NCI-H2196 treated with DMSO at 0.1 percent for 48 hours (cell line): ENCODE data around the gene SCYGR1.
A peak's percentile ranks its signal among the peaks of the same experiment; 100 is the strongest.
"Not testable (repeated sequence)": the region's sequence is repeated elsewhere in the genome, so short reads cannot be mapped to it uniquely, and the experiment has no call there.

Experiments used
- DNase-seq: peaks from one replicate; lab custom pipeline; 2025; ENCODE audit not compliant: unreplicated experiment; lab: John Stamatoyannopoulos, UW

Gene SCYGR1, protein sequence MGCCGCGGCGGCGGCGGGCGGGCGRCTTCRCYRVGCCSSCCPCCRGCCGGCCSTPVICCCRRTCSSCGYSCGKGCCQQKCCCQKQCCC

DNA sequence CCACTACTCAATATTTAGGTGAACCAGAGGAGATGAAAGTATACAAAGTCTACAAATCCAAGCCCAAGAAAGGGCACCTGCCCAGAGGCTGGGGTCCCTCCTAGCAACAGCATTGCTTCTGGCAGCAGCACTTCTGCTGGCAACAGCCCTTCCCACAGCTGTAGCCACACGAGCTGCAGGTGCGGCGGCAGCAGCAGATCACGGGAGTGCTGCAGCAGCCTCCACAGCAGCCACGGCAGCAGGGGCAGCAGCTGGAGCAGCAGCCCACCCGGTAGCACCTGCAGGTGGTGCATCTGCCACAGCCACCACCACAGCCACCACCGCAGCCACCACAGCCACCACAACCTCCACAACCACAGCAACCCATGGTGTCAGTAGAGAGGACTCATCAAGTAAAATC is at the start of gene SCYGR1:
SCYGR1 (minus strand) TSS at position 367 of the 400 bp plus-strand sequence; CDS start at position 367, 0 bp downstream.
- DNase-seq, result not testable (repeated sequence)

DNA sequence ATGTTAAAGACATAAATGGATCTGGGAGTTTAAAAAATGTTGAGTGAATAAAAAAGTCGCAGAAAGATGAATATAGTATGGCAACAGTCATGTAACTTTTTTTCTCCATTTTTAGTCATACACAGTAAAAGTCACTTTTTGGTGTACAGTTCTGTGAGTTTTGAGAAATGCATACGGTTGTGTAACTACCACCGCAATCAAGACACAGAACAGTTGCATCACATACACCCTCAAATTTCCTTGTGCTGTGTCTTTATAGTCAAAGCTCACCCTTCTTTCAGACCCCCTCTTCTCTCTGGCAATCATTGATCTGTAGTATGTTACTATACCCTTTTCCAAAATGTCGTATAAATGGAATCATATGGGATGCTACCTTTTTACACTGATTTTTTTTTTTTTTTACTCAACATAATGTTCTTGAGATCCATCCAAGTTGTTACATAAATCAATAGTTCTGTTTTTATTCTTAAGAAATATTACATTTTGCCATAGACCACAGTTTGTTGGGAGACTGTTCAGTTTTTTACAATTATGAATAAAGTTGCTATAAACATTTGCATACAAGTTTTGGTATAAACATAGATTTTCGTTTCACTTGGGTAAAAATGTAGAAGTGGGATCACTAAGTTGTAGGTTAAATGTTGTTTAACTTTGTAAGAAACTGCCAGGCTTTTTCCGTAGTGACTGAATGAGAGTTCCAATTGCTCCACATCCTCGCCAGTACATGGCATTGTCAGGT is 48.9 kb upstream of the SCYGR1 start:
- DNase-seq, result no peak

DNA sequence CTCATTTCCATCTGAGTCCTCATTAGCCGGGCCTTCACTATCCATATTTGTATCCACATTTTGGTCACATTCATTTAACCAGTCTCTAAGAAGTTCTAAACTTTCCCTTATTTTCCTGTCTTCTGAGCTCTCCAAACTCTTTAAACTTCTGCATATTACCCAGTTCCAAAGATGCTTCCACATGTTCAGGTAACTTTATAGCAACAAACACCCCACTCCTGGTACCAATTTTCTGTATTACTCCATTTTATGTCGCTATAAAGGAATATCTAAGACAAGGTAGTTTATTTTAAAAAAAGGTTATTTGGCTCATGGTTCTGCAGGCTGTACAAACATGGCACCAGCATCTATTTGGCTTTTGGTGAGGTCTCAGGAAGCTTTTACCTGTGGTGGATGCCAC is 45.4 kb upstream of the SCYGR1 start:
- no peak for DNase-seq

DNA sequence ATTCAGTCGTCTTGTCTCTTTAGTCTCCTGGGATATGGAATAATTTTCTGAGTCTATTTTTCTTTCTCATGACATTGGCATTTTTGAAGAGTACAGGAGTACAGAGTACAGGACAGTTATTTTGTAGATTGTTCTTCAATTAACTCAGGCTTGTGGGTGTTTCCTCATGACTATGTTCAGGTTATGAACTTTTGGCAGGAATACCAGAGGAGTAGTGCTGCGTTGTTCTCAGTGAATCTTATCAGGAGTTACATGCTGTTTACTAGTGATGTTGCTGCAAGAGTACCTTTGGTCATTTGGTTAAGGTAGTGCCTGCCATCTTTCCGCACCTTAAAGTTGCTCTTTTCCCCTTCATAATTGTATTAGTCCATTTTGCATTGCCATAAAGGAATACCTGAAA is 42.9 kb upstream of the SCYGR1 start:
- DNase-seq, result no peak

DNA sequence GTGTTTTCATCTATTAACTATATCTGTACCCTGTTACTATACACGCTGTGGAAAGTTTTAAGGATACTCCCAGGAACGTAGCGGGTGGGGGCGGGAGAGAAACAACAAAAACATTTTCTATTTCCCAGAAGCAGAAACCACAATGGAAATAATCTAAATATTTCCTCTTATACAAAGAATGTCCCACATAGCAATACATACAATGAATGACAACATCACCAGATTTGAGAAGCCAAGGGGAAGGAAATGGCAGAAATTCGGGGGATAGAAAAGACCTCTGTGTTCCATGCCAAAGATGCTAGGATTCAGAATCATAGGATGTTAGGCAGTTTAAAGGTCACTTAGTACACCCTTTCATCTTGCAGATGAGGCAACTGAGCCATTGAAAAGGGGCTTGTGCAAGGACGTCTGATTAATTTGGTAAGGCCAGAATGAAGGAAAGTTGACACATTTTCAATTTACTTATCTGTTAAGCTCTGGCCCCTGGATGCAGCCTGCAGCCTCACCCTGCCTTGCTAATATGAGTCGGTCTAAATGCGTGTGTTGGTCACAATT is 41.1 kb upstream of the SCYGR1 start:
- no peak for DNase-seq

DNA sequence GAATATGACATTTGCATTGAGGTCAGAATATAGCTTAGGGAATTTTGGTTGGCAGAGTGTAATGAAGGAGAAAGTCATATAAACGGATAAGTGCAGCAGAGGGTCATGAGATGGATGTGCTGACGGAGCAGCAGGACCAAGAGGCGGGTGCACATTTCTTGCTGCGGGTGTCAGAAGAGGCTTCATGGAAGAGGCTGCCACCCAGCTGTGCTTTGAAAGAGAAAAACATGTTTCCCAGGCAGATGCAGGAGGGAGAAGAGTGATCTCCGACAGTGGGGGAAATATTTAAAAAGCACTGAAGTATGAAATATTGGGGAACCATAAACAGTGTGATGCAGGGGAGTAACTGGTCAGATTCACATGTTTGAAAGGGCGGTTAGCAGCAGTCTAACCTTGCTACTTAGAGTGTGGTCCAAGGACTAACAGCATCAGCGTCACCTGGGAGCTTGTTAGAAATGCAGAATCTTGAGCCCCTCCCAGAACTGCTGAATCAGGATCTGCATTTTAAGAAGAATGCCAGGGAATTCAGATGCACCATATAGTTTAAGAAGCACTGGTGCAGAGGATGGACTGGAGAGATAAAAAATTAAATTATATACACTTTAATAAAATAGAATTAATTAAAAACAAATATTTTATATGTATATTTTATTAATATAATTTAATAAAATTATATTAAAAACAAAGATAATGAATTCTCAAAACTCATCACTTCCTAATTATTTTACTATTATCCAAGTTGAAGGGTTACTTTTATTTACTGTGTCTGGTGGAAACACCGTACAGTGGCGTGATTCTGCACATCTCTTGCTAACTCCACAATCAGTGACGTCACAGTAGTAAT is 36.1 kb upstream of the SCYGR1 start:
- no peak for DNase-seq

DNA sequence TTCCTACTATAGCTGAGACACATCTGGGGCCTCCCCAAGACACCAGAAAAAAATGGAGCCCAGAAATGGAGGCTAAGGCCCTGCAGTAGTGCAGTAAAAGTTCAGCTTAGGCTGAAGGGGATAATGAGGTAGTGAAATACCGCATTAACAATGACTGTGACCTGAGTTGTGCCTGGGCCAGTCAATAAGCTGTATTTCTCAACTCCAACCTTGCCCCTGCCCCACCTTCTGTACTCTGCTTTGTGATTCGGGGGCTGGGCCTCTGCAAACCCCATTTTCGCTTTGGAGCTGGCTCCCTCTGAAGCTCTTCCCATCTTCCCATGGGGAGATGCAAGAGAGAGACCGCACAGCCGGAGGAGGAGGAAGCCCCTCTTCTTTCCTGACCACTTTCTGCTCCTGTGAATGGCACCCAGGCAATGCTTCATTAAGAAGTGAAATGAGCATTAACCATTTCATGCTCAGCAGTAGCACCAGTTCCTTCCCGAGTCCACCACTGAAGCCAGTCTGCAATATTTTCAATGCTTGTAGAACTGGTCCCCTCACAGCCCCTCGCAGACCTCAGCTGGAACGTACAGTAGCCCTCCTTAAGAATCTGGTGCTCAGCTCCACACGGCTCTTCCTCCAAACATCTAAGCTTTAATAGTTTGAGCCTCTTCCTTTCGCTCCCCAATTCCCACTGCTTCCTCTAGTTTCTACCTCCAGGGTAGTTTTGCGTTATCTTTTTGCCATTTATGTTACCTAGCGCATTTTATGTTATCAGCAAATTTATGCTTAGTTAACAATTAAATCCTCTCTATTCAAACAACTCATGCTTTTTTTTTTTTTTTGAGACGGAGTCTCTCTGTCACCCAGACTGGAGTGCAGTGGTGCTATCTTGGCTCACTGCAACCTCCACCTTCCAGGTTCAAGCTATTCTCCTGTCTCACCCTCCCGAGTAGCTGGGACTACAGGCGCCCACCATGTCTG is 32.6 kb upstream of the SCYGR1 start:
- DNase-seq, result no peak

DNA sequence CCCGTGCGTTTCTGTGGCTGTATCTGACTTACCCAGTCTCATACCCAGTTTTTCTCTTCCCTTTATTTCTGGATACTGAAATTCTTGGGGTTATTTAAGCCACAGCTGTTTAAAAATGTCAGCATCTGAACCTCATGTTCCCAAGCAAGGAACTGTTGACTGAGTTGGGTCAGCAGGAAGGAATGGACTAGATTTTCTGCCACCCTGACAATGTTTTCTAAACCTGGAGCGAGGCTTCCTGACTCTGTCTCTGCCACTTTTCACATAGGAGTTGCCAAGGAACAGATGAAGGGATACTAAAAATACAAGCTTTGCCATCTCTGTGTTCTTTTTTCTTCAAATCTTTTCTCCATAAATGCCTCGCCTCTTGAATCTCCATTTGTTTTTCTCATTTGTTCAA is 29.0 kb upstream of the SCYGR1 start:
- no peak for DNase-seq

DNA sequence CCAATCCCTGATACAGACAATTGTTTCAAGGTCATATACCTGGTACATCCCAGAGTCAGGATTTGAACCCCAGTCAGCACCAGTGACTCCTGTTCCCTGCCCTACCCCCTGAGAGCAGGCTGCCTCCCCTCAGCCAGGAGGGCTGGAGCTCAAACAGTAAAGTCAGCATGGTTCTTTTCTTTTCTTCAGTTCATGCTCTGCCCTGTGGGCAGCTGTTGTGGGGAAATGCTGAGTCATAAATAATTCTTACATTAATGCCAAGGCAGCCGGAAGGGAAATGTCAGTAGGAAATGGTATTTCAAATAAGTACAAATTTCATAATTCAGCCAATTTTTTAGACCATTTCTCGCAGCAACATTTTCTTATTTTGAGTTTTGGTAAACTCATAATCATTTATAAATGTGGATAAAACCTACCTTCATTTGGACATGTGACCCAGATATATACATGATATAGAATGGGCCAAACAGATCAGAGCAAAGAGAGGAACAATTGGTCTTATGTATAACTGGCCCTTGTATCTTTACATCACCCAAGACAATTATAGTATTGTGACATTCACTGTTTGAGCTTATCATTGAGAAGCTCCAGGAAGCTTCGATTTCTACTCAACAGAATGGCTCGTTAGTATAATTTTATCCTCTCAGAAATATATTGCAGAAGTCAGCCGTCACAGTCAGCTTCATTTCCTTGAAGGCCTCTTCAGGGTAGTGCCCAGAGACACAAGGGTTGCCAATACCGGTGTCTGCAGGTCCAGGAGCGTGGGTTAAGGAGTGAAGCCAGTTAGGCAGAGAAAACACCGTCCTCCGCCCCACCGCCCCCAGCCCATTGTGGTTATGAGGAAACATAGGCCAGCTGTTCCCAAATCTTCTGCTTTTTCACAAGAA is 28.0 kb upstream of the SCYGR1 start:
- DNase-seq, result no peak

DNA sequence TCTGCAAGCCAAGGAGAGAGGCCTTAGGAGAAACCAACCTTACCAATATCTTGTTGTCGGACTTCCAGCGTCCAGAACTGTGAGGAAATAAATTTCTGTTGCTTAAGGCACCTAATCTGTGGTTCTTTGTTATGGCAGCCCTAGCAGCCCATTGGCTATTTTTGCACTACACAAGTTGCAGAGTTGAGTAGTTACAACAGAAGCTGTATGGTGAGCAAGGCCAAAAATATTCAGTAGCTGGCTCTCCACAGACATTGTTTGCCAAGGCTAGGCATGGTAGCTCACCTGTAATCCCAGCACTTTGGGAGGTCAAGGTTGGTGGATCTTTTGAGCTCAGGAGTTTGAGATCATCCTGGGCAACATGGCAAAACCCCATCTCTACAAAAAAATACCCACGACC is 27.1 kb upstream of the SCYGR1 start:
- no peak for DNase-seq

DNA sequence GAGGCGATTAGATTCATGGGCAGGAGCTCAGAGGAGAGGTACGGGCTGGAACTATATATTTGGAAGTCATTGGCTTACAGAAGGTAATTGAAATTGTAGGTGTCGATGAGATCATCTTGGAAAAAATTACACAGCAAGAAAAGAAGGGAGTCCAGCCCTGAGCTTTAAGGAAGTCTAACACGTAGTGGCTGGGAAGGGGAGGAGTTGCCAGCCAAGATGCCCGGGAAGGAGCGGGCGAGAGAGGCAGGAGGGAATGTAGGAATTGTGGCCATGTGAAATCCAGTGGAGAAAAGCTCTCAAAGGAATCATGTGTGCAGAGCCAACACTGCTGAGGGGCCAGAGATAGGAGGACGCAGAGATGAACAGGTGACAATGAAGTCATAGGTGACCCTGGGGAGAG is 25.6 kb upstream of the SCYGR1 start:
- DNase-seq, result no peak

DNA sequence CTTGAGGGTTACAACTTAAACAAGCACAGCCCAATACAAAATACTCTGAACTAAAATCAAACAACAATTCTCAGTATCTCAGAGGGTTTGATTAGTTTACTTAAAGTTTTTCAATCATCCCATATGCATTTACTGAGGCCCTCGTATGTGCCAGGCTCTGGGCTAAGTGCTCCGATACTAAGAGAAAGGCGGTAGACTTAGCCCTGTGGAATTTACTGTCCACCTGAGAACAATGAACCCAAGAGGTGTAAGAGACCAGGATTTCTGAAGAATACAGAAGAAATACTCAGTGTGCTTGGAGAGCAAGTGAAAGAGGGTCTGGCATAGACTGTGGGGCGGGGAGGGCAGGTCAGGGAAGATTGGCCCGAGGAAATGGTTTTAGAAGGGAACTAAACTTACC is 25.1 kb upstream of the SCYGR1 start:
- no peak for DNase-seq

DNA sequence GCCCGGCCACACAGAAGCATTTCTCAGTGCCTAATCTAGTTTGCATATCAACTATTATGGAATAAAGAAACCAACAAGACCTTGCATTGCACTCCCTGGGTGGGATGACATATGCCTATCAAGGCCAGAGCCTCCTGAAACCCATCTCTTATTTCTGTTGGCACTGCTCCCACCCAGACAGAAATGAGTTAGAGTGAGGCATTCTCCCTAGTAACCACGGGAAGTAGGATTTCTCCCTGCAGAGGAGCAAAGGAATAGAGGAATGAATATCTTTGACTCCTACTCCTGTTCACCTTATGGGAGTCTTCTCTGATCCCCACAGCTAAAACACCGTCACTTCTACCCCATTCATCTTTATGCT is 24.2 kb upstream of the SCYGR1 start:
- no peak for DNase-seq

DNA sequence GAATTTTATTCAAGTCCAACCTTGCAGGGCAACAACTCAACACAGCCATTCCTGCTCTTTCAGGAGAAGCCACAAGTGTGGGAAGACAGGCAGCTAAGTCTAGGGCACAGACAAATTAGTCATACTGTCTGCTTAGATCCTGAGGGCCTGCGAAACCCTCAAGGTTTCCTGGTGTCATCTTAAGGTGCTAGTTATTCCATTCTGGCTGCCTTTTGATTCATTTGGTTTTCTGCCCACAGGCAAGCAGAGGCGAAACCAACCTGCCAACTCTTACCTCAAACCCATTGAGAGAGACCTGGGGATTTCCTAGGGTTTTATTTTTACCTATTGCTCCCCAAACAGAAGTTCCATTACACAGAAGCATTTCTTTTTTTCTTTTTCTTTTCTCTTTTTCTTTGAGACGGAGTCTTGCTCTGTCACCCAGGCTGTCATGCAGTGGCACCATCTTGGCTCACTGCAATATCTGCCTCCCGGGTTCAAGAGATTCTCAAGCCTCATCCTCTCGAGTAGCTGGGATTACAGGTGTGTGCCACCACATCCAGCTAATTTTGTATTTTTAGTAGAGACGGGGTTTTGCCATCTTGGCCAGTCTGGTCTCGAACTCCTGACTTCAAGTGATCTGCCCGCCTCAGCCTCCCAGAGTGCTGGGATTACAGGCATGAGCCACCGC is 23.7 kb upstream of the SCYGR1 start:
- no peak for DNase-seq

DNA sequence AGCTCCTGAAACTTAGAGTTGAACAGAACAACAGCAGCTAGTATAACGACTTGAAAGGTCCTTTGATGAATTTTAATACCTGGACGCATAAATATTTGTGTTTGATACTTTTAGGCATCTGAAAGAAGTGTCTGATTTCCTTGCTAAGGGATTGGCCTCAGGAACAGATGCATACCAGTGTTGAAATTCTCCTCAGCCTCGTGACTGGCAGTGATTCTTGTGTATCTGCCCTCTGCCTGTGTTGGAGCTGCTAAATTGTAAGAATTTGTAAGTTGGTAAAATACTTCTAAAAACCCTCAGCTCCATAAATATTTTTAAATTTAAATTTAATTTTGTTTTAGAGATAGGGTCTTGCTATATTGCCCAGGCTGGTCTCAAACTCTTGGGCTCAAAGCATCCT is 22.4 kb upstream of the SCYGR1 start:
- no peak for DNase-seq

DNA sequence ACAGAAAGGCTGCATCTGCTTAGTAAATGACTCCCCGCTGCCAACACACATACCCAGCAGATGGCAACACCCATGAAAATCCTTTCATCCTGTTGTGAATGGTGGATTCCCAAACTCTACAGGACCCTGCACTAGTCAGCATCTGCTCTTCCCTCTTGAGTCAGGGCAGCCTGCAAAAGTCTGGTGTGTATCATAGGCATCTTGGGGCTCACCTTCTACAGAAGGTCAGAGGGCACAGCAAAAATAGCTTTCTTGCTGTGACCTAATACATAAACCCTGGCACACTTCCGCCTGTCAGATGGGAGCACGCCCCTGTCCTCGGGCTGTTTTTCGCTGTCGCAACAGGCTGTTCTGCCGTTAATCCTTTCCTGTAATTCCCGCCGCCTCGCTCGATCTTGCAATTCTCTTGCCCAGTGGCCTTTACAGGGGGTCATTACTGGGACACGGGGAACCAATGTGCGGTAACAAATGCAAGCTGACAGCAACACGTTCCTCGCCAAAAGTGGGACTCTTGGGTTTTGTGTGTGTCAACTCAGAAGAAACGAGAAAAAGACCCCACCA is 19.9 kb upstream of the SCYGR1 start:
- DNase-seq, result no peak

DNA sequence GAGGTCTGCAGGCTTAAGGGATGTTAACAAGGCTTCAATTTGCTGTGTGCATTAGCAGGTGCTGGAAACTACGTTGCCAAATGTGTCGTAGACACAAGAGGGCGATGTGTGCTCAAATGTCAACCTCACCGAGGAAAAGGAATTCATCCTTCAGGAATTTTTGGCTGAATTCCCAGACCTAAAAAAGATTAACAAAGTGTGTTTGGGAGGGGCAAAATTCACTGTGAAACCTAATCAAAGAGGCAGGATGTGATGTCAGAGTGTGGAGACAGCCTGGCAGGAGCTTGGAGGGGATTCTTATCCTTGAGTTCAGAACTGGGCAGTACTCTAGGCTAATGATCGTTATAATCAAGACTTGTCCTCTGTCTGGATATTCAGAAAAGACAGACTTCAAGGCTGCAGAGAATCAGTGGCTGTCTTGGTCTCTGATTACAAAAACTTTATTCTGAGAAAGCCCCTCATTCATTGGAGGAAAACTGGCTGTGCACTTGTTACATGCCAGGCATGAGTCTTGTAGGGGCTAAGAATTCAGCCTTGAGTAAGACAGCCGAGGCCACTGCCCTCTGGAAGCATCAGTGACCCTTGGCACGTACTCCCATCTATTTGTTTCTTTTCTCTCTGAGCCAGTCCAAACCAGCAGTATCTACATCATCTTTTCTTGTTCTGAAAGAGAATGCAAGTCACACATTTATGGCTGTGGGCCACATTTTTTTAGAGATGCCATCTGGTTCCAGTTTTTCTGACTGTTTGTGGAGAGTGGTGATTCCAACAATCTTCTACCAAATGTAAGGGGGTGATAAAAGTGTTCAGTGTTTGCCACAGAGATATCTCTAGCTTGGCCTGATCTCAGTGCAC is 18.7 kb upstream of the SCYGR1 start:
- peak; percentile 69 for DNase-seq
